Tibial artery (tissue), 4 donors: Measurements from ENCODE around the gene ASCC1.
A peak's percentile ranks its signal among the peaks of the same experiment; 100 is the strongest.

Source experiments
- DNase-seq, 2 donors: peaks; one replicate each; pipeline ENCODE4 v3.0.0-alpha.2; 2019
- H3K27ac ChIP-seq, 2 donors: fragments of 200-600 bp; sonication (generic) in 1 of 2; 1 replicate in 1 of 2; 2 replicates in 1 of 2; pipeline ENCODE4 v1.5.1; 2018 to 2019; ENCODE audit warnings: mild to moderate bottlenecking in 1 of 2
- H3K27me3 ChIP-seq, 2 donors: fragments of 200-600 bp; sonication (generic) in 1 of 2; one replicate each; pipeline versions ENCODE4 v1.5.1 to v1.6.0; 2016 to 2019
- H3K36me3 ChIP-seq, 3 donors: fragments of 200-600 bp; sonication (generic) in 2 of 3; one replicate each; pipeline ENCODE4 v1.5.1; 2016 to 2019; ENCODE audit warnings: mild to moderate bottlenecking in 2 of 3
- H3K4me1 ChIP-seq, 4 donors: fragments of 200-600 bp; sonication (generic) in 2 of 4; 1 replicate in 3 of 4; 2 replicates in 1 of 4; pipeline ENCODE4 v1.5.1; 2016 to 2019
- H3K4me3 ChIP-seq, 2 donors: fragments of 200-600 bp; sonication (generic) in 1 of 2; 1 replicate in 1 of 2; 2 replicates in 1 of 2; pipeline ENCODE4 v1.5.1; 2018 to 2019; ENCODE audit warnings: mild to moderate bottlenecking in 2 of 2
- H3K9me3 ChIP-seq, 3 donors: fragments of 200-600 bp; sonication (generic) in 1 of 3; one replicate each; pipeline ENCODE4 v1.5.1; 2016 to 2019
- CTCF ChIP-seq, 2 experiments: fragments of 200-600 bp in 1 of 2; fragments of 450-650 bp in 1 of 2; IDR thresholded peaks; one replicate each; pipeline ENCODE4 v1.5.1; 2017 to 2019; ENCODE audit warnings: antibody characterized with exemption in 2 of 2, mild to moderate bottlenecking in 1 of 2, moderate library complexity in 1 of 2
- intact Hi-C: fragments of 100-400 bp; cut with DNase I; formaldehyde crosslinking; loops from one replicate; pipeline ENCODE4 v1.15.0; 2023; ENCODE audit warnings: low total_unique reads

ASCC1 gene

GRCh38 chr10:72215611-72216549 is at the start of gene ASCC1, which contains the start of gene ANAPC16:
Gene ASCC1, minus strand, starts transcription at chr10:72216276. Its CDS starts 2,978 bp downstream, at chr10:72213298.
Gene ANAPC16, plus strand, starts transcription at chr10:72216012. Its CDS starts 7,903 bp downstream, at chr10:72223915.
- DNase-seq: peak; percentile 87 to 96
- Histone ChIP-seq H3K4me1 (peaks cover 0 to 60% (median 22%) of the 10 kb centered on the region in 4 donors), H3K4me3 (peak within 1 kb of the TSS; percentile 68 to 78), H3K27ac (peak within 1 kb of the TSS; percentile 92 to 94), H3K9me3 (no peaks in the 10 kb centered on the region), H3K36me3 (peaks cover 7 to 28% (median 21%) of the 10 kb centered on the region in 3 donors), H3K27me3 (no peaks in the 10 kb centered on the region)
- no peak for TF ChIP-seq CTCF (IDR thresholded peaks at IDR 0.05)
- intact Hi-C loops: loop anchor here (2.0 to 5.0 kb wide), 2 partner anchors 56 to 113 kb away; partner anchors contain the start of gene DDIT4

GRCh38 chr10:72265508-72265907 is 49.4 kb upstream of the ASCC1 start:
- H3K27ac ChIP-seq: no peak overlapping the region
- H3K9me3 ChIP-seq: no peaks in the 10 kb centered on the region
- H3K4me3 ChIP-seq: no peak overlapping the region
- no peaks in the 10 kb centered on the region for H3K36me3 ChIP-seq
- no peaks in the 10 kb centered on the region for H3K27me3 ChIP-seq
- no peak for DNase-seq
- peaks cover 0 to 16% (median 13%) of the 10 kb centered on the region in 4 donors for H3K4me1 ChIP-seq
- intact Hi-C loops: no loop called here
- no peak for TF ChIP-seq CTCF (IDR thresholded peaks at IDR 0.05)

- TF ChIP-seq CTCF (IDR thresholded peaks at IDR 0.05): no peak
- Histone ChIP-seq H3K4me3 (no peak overlapping the region), H3K9me3 (no peaks in the 10 kb centered on the region), H3K27ac (no peak overlapping the region), H3K36me3 (no peaks in the 10 kb centered on the region), H3K27me3 (no peaks in the 10 kb centered on the region), H3K4me1 (peaks cover 0 to 26% (median 22%) of the 10 kb centered on the region in 4 donors)
- intact Hi-C loops: no loop called here
- DNase-seq: no peak
Observed at GRCh38 chr10:72264536-72264935, 48.5 kb upstream of the ASCC1 start.

GRCh38 chr10:72263613-72264241 is 47.7 kb upstream of the ASCC1 start:
- H3K27ac ChIP-seq: peak overlapping the region in 1 of 2 donors; percentile 6
- H3K9me3 ChIP-seq: no peaks in the 10 kb centered on the region
- TF ChIP-seq CTCF (IDR thresholded peaks at IDR 0.05): no peak
- H3K27me3 ChIP-seq: no peaks in the 10 kb centered on the region
- intact Hi-C loops: no loop called here
- H3K4me3 ChIP-seq: no peak overlapping the region
- H3K36me3 ChIP-seq: no peaks in the 10 kb centered on the region
- DNase-seq: no peak
- H3K4me1 ChIP-seq: peaks cover 0 to 34% (median 30%) of the 10 kb centered on the region in 4 donors

- no peak for DNase-seq
- Histone ChIP-seq H3K9me3 (no peaks in the 10 kb centered on the region), H3K36me3 (no peaks in the 10 kb centered on the region), H3K27me3 (no peaks in the 10 kb centered on the region), H3K27ac (peak overlapping the region; percentile 88 to 92), H3K4me1 (peaks cover 0 to 50% (median 37%) of the 10 kb centered on the region in 4 donors), H3K4me3 (no peak overlapping the region)
- TF ChIP-seq CTCF (IDR thresholded peaks at IDR 0.05): no peak
- intact Hi-C loops: no loop called here
Observed at GRCh38 chr10:72261784-72262404, 45.8 kb upstream of the ASCC1 start.
